Rectal smooth muscle tissue (tissue), 1 donor: ENCODE measurements around the gene LOXL1.
"Not testable (repeated sequence)": the region's sequence is repeated elsewhere in the genome, so short reads cannot be mapped to it uniquely, and the experiment has no call there.

Experiments used
- H3K27ac ChIP-seq: one replicate; pipeline ENCODE4 v1.7.0; 2013; ENCODE audit warnings: low read depth, low read length, inconsistent platforms
- H3K27me3 ChIP-seq: one replicate; pipeline ENCODE4 v1.7.0; 2013; ENCODE audit warnings: low read length; ENCODE audit not compliant: control insufficient read depth, insufficient read depth
- H3K36me3 ChIP-seq: one replicate; pipeline ENCODE4 v1.7.0; 2013; ENCODE audit warnings: low read length; ENCODE audit not compliant: control insufficient read depth, insufficient read depth
- H3K4me1 ChIP-seq: one replicate; pipeline ENCODE4 v1.7.0; 2013; ENCODE audit warnings: low read length; ENCODE audit not compliant: control insufficient read depth, insufficient read depth
- H3K4me3 ChIP-seq: one replicate; pipeline ENCODE4 v1.7.0; 2013; ENCODE audit warnings: low read length
- H3K9ac ChIP-seq: one replicate; pipeline ENCODE4 v1.7.0; 2013; ENCODE audit warnings: low read length

LOXL1 gene

GRCh38 chr15:73957276-73957675 is 31.0 kb downstream of the LOXL1 start:
- H3K27me3 ChIP-seq: peaks cover 2% of the 10 kb centered on the region
- no peaks in the 10 kb centered on the region for H3K36me3 ChIP-seq
- H3K27ac ChIP-seq: no peak overlapping the region
- no peaks in the 10 kb centered on the region for H3K4me1 ChIP-seq
- no peak overlapping the region for H3K9ac ChIP-seq
- H3K4me3 ChIP-seq: no peak overlapping the region

- Histone ChIP-seq H3K4me1 (no peaks in the 10 kb centered on the region), H3K9ac (no peak overlapping the region), H3K36me3 (no peaks in the 10 kb centered on the region), H3K27me3 (peaks cover 2% of the 10 kb centered on the region), H3K4me3 (no peak overlapping the region), H3K27ac (no peak overlapping the region)
Measured at GRCh38 chr15:73957785-73958184, 31.5 kb downstream of the LOXL1 start.

GRCh38 chr15:73959012-73959581 is 32.8 kb downstream of the LOXL1 start:
- Histone ChIP-seq H3K27ac (no peak overlapping the region), H3K4me3 (no peak overlapping the region), H3K36me3 (no peaks in the 10 kb centered on the region), H3K9ac (no peak overlapping the region), H3K27me3 (peaks cover 2% of the 10 kb centered on the region), H3K4me1 (no peaks in the 10 kb centered on the region)

DNA sequence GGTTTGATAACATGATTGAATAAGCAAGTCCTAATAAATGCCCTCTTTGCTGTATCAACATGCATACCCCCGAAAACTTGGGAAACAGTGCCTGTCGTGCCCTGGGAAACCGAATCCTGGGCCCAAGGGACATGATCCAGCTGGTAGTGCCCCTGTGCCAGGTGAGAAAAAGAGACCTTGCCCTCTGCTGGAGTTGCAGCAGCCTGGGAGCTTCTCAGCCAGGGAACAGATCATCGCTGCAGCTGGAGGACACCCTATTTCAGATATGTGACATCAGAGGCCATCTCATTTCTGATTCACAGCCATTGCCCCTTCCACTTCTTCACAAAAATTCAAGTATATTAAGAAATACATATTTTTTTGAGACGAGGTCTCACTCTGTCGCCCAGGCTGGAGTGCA is 33.5 kb downstream of the LOXL1 start:
- Histone ChIP-seq H3K9ac (no peak overlapping the region), H3K27ac (no peak overlapping the region), H3K36me3 (no peaks in the 10 kb centered on the region), H3K27me3 (peaks cover 2% of the 10 kb centered on the region), H3K4me3 (no peak overlapping the region), H3K4me1 (no peaks in the 10 kb centered on the region)

- not testable (repeated sequence) for H3K4me3 ChIP-seq, H3K4me1 ChIP-seq, H3K36me3 ChIP-seq, H3K27ac ChIP-seq, H3K9ac ChIP-seq, H3K27me3 ChIP-seq
Measured at GRCh38 chr15:73960472-73961070, 34.3 kb downstream of the LOXL1 start.

DNA sequence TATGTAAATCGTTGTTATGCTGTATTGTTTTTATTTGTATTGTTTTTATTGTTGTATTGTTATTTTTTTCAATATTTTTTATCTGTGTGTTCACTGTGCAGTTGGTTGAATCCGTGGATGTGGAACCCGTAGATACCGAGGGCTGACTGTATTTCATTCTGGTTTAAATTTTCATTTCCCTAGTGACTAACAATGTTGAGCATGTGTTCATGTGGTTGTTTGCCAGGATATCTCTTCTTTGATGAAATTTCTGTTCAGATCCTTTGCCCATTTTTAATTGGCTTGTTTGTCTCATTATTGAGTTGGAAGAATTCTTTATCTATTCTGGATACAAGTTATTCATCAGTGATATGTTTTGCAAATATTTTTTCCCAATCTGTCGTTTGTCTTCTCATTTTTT is 36.2 kb downstream of the LOXL1 start:
- H3K27ac ChIP-seq: no peak overlapping the region
- H3K9ac ChIP-seq: no peak overlapping the region
- peaks cover 2% of the 10 kb centered on the region for H3K27me3 ChIP-seq
- no peaks in the 10 kb centered on the region for H3K4me1 ChIP-seq
- H3K36me3 ChIP-seq: no peaks in the 10 kb centered on the region
- no peak overlapping the region for H3K4me3 ChIP-seq

DNA sequence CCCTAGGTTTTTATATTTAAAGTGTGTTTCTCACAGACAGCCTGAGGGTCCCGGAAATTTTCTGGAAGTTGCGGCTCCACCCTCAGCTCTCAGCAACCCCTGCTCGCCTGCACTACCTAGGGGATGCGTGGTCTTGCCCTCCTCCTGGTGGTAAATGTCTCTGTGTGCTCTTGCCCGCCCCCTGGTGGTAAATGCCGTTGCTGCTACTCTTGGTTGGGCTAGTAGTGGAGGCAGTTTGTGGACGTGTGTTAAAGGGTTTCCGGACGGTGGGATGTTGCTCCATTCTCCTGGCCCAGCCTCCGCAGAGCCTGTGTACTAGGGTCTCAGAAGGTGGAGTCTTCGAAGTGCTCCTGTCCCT is 38.5 kb downstream of the LOXL1 start:
- no peak overlapping the region for H3K9ac ChIP-seq
- H3K27ac ChIP-seq: no peak overlapping the region
- no peaks in the 10 kb centered on the region for H3K36me3 ChIP-seq
- H3K4me1 ChIP-seq: no peaks in the 10 kb centered on the region
- peak overlapping the region; percentile 43 for H3K4me3 ChIP-seq
- H3K27me3 ChIP-seq: peaks cover 2% of the 10 kb centered on the region

DNA sequence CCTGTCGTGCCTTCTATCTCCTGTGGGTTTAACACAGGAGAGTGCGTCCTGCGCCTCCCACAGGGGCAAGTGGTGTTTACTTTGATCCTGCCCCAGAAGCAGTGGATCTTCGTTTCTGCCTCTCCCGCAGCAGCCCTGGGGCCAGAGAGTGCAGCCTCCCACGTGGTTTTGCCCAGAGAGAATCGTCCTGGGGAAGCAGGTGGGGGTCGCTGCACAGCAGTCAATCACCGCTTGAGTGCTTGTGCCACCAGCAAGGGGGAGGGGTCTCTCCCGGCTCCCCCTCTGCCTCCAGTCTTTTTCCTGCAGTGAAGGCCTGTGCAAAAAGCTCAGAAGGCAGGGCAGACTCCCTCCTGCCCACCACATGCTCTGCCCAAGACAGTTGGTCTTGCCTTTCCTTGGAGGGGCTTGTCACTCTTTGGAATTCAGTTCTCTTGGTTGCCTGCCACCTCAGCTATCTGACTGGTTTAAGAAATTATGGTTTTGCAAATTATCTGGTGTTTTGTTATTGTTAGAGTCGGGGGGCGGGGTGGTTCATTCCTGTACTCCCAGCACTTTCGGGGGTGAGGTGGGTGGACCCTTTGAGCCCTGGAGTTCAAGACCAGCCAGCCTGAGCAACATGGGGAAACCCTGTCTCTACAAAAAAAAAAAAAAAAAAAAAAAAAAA is 39.0 kb downstream of the LOXL1 start:
- Histone ChIP-seq H3K27ac (no peak overlapping the region), H3K36me3 (no peaks in the 10 kb centered on the region), H3K9ac (no peak overlapping the region), H3K4me3 (peak overlapping the region; percentile 43), H3K4me1 (no peaks in the 10 kb centered on the region), H3K27me3 (peaks cover 2% of the 10 kb centered on the region)

DNA sequence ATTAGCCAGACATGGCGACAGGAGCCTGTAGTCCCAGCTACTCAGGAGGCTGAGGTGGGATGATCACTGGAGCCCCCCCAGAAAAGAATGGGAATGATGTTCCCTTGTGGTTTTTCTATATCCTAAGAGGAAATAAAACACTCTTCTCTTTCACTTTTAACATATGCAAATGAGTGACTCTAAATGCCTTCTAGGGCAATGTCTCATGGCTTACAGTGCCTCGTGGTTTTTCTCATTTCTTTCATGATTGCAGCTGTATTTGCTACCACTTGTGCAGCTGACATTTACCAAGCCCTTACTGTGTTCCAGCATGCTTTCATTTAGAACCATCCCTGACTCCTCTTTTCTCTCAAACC is 39.5 kb downstream of the LOXL1 start:
- no peak overlapping the region for H3K9ac ChIP-seq
- H3K4me3 ChIP-seq: no peak overlapping the region
- H3K36me3 ChIP-seq: no peaks in the 10 kb centered on the region

GRCh38 chr15:73968461-73968860 is 42.2 kb downstream of the LOXL1 start:
- Histone ChIP-seq H3K27ac (no peak overlapping the region), H3K27me3 (peaks cover 2% of the 10 kb centered on the region), H3K4me1 (no peaks in the 10 kb centered on the region), H3K36me3 (no peaks in the 10 kb centered on the region), H3K4me3 (no peak overlapping the region), H3K9ac (no peak overlapping the region)

More for the DNA sequence above, 39.5 kb downstream of the LOXL1 start:
- Histone ChIP-seq H3K4me1 (no peaks in the 10 kb centered on the region), H3K27ac (no peak overlapping the region), H3K27me3 (peaks cover 2% of the 10 kb centered on the region)

DNA sequence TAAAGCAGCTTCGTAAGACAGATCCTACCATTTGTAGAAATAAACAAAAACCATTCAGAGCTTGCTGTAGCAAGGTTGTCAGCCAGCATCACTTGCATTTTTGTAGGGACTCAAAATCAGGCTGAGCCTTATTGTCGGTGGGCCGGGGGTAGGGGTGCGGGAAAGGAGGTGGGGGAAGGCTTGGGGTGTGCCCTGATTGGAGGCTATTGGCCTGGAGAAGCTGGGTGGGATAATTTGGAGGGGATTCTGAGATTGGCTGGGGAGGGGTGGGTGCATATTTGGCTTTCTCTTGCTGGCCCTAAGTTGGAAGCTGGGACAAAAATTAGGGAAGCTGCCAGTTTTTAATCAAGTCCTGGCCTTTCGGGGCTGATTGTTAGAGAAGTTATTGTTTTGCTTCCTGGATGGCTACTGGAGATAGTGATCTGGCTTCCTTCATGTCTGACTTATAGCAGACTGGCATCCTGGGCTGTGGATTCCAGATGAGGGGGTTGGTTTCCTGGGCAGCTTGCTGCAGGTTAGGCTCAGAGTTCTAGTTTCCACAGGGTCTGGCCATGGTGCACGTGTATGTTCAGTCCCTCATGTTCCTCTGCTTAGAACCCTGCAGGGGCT is 43.0 kb downstream of the LOXL1 start:
- no peaks in the 10 kb centered on the region for H3K36me3 ChIP-seq
- H3K27ac ChIP-seq: no peak overlapping the region
- H3K4me3 ChIP-seq: no peak overlapping the region
- H3K4me1 ChIP-seq: no peaks in the 10 kb centered on the region
- no peak overlapping the region for H3K9ac ChIP-seq
- H3K27me3 ChIP-seq: peaks cover 2% of the 10 kb centered on the region

DNA sequence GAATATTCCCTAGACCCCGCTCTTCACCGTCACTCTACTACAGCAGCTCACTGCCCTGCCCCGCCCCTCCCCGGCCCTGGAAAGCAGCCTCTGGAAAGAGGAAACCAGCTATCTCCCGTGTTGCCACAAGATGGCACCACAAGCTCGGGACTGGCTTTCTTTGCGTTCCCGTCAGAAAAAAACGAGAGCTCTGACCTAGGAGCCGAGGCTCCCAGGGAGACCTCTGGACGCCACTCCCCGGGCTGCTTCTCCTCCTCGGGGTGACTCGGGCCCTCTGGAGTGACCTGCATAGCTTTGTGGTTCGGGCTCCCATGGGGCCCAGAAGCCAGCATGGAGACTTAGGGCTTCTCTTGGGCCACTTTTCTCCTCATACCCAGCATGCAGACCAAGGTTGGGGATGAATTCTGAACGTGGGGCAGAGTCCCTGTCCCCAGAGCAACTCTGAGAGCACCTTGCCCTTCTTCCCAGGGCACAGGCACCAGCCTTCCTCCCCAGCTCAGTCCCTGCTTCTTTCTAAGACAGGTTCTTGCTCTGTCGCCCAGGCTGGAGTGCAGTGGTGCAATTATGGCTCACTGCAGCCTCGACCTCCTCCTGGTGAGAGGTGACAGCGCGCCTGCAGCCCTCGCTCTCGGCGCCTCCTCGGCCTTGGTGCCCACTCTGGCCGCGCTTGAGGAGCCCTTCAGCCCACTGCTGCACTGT is 46.9 kb downstream of the LOXL1 start:
- Histone ChIP-seq H3K4me3 (peak overlapping the region; percentile 48), H3K36me3 (no peaks in the 10 kb centered on the region), H3K4me1 (no peaks in the 10 kb centered on the region), H3K27me3 (no peaks in the 10 kb centered on the region), H3K27ac (no peak overlapping the region), H3K9ac (no peak overlapping the region)
